GM12872 (cell line): ENCODE measurements around the gene GLDC.

Experiments
- TF ChIP-seq, protein P1 (sequence below): IDR thresholded peaks from 3 replicates; pipeline ENCODE4 v1.5.1; 2011; ENCODE audit warnings: low read depth, mild to moderate bottlenecking, low read length, moderate library complexity; ENCODE audit not compliant: insufficient read depth

The GLDC gene

GRCh38 chr9:6562871-6563430 lies 82.6 kb downstream of the GLDC start:
- TF ChIP-seq, protein P1, sequence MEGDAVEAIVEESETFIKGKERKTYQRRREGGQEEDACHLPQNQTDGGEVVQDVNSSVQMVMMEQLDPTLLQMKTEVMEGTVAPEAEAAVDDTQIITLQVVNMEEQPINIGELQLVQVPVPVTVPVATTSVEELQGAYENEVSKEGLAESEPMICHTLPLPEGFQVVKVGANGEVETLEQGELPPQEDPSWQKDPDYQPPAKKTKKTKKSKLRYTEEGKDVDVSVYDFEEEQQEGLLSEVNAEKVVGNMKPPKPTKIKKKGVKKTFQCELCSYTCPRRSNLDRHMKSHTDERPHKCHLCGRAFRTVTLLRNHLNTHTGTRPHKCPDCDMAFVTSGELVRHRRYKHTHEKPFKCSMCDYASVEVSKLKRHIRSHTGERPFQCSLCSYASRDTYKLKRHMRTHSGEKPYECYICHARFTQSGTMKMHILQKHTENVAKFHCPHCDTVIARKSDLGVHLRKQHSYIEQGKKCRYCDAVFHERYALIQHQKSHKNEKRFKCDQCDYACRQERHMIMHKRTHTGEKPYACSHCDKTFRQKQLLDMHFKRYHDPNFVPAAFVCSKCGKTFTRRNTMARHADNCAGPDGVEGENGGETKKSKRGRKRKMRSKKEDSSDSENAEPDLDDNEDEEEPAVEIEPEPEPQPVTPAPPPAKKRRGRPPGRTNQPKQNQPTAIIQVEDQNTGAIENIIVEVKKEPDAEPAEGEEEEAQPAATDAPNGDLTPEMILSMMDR: no peak

DNA sequence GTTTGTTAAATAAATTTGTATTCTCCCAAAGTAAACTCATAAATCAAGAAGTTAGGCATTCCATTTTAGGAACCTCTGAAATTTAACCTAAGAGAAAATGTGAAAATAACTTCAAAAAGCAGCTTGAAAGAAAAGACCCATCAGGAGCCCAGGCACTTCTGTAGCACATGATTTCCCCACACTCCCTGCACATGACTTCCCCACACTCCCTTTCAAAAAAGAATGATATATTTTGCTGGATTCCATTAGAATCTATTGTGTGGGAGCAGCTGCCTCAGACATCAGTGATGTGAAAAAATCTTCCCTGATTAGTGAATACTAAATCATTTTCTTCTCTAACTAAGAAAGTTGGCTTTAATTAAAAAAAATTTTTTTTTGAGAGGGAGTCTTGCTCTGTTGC lies 83.3 kb downstream of the GLDC start:
- TF ChIP-seq, protein P1: no peak

DNA sequence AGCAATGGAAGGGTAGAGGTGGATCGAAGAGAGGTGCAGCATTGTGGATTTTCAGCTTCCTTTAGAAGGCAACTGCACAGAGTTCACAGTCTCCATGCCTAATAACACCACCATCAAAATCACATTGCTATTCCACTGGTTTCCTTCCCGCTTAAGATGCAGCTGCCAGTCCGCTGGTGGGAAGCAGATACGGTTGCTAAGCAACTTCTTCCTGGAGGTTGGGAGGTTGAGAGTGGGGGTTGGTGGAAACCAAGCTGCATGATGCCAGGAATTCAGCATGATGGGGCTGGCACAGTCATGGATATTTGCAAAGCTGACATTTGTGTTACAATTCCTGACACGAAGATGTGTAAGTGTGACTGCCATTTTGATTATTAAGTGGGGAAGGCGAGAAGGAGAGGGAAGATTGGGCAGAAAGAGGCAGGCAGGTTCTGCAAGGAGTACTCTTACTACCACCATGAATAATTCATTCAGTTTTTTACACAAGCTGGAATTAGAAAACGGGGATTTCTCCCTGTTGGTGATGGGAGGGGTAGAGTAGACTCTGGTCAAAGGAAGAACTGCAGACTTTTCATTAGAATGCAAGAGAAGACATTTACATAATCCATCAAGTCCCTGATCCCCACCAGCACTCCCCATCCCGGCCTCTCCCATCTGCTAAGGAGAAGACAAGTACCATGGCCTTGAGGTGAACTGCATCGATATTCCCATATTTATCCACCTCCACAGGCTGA lies 87.5 kb downstream of the GLDC start:
- TF ChIP-seq, protein P1: no peak

DNA sequence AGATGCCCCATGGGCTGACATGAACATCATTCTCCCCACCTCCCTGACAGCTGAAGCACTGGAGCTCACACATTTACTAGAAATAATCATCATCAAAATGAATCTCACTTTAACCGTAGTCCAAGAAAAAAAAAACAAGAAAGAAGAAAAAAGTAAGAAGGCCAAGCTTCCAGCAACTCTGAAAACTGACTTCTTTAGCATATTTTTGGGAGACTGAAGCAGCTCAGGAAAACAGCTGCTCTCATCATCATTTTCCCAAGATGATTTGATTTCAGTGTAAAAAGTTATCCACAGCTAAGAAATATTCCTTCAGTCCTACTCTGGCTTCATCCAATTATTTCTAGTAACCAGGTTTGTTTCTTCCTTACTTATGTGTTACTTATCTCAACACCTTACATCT lies 91.7 kb downstream of the GLDC start:
- TF ChIP-seq, protein P1: no peak

DNA sequence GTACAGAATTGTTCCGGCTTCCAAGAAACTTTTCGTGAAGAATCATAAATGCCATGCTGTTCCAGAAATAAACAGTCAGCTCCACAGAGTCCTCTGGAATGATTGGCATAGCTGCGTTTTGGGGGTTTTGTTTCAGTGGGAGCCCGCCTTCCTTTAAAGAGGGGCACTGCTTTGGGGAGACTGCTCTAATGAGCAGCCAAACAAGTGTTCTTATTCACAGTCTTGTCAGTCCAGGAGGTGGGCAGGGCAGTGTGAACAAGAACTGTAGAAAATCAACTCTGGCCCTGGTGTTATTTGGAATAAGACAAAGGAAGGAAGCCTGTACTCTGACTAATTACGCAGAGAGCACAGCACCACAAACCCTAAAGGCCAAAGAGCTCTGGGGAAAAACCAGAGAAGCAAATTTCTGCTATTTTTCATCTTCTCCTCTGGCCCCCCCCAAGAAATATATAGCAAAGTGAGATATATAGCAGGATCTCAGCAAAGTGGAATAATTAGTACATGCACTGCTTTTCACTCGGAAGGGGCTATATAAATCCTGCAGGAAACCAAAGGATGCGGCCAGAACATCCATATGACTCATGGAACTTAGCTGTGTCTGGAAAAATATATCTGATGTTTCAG lies 92.9 kb downstream of the GLDC start:
- TF ChIP-seq, protein P1: no peak

GRCh38 chr9:6552033-6552432 lies 93.5 kb downstream of the GLDC start:
- TF ChIP-seq, protein P1: no peak

- TF ChIP-seq, protein P1: no peak
Measured at GRCh38 chr9:6551136-6551535, 94.4 kb downstream of the GLDC start.
